ENCODE data around the gene C16orf74. TPM values are rescaled to one million over a fixed set of nuclear protein-coding genes. Genes with fewer than 3 reads are reported as not detected.

The C16orf74 gene
- polyA plus RNA-seq, 1 donor (not counting 4 experiments of a cell fraction or from before 2014, with no cell fraction given), result 35.3 TPM

DNA sequence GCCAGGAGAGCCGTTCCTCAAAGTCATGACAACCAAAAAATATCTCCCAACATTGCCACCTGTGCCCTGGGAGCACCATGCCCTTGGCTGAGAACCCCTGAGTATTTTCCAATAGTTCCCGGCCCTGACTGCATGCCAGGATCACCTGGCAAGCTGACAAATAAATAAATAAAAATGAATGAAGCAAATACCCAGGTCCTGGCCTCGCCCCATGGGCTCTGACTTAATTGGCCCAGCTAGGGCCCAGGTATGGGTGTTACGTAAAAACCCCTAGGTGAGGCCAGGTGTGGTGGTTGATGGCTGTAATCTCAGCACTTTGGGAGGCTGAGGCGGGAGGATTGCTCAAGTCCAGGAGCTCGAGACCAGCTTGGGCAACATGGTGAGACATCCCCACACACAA, 2.7 kb upstream of the C16orf74 start:
- dilution Hi-C loops (cut with MboI; ENCODE audit: extremely low pct_ligation_motif_present, low sequenced_read_pairs), result no loop called here
- Histone ChIP-seq H4K20me1 (ENCODE audit: control insufficient read depth, extremely low read depth, insufficient read depth, low read length) (peaks cover 3% of the 10 kb centered on the region), H3K27me3 (ENCODE audit: control insufficient read depth, extremely low read depth, insufficient read depth, low read length) (no peaks in the 10 kb centered on the region), H3K4me3 (ENCODE audit: control insufficient read depth in 2 of 3, extremely low read depth in 1 of 3, insufficient read depth in 2 of 3, low read depth in 1 of 3, low read length in 3 of 3) (no peak overlapping the region), H3K36me3 (ENCODE audit: control insufficient read depth in 2 of 2, extremely low read depth in 1 of 2, insufficient read depth in 2 of 2, low read length in 2 of 2) (peaks cover 0 to 8% of the 10 kb centered on the region in 2 experiments), H3K9ac (ENCODE audit: control insufficient read depth, extremely low read depth, insufficient read depth, low read length) (peak overlapping the region; percentile 10), H3K79me2 (ENCODE audit: control insufficient read depth, insufficient read depth, low read length) (peaks cover 19% of the 10 kb centered on the region), H3K9me3 (ENCODE audit: control insufficient read depth, low read depth, low read length) (no peaks in the 10 kb centered on the region), H2AFZ (ENCODE audit: control insufficient read depth, low read length) (no peak overlapping the region), H3K9me1 (ENCODE audit: control insufficient read depth, extremely low read depth, insufficient read depth, low read length) (no peaks in the 10 kb centered on the region), H3K4me2 (ENCODE audit: control insufficient read depth, extremely low read depth, insufficient read depth, low read depth, low read length) (peak overlapping the region; percentile 98), H3K4me1 (ENCODE audit: control insufficient read depth, extremely low read depth, insufficient read depth, low read length) (peaks cover 62% of the 10 kb centered on the region), H3K27ac (ENCODE audit: control insufficient read depth, insufficient read depth, low read length) (peak overlapping the region; percentile 87)
- FAIRE-seq, result no peak
- TF ChIP-seq, protein P1, sequence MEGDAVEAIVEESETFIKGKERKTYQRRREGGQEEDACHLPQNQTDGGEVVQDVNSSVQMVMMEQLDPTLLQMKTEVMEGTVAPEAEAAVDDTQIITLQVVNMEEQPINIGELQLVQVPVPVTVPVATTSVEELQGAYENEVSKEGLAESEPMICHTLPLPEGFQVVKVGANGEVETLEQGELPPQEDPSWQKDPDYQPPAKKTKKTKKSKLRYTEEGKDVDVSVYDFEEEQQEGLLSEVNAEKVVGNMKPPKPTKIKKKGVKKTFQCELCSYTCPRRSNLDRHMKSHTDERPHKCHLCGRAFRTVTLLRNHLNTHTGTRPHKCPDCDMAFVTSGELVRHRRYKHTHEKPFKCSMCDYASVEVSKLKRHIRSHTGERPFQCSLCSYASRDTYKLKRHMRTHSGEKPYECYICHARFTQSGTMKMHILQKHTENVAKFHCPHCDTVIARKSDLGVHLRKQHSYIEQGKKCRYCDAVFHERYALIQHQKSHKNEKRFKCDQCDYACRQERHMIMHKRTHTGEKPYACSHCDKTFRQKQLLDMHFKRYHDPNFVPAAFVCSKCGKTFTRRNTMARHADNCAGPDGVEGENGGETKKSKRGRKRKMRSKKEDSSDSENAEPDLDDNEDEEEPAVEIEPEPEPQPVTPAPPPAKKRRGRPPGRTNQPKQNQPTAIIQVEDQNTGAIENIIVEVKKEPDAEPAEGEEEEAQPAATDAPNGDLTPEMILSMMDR (optimal IDR thresholded peaks at IDR 0.05 in 1 of 3, IDR thresholded peaks at IDR 0.05 in 1 of 3, conservative IDR thresholded peaks at IDR 0.05 in 1 of 3; ENCODE audit: extremely low read depth in 1 of 3, insufficient read depth in 2 of 3, low read length in 3 of 3), result no peak
- no peak for TF ChIP-seq EZH2 (IDR thresholded peaks at IDR 0.05; ENCODE audit: low read length)
- DNase-seq (ENCODE audit: low read depth, low spot score), result no peak

DNA sequence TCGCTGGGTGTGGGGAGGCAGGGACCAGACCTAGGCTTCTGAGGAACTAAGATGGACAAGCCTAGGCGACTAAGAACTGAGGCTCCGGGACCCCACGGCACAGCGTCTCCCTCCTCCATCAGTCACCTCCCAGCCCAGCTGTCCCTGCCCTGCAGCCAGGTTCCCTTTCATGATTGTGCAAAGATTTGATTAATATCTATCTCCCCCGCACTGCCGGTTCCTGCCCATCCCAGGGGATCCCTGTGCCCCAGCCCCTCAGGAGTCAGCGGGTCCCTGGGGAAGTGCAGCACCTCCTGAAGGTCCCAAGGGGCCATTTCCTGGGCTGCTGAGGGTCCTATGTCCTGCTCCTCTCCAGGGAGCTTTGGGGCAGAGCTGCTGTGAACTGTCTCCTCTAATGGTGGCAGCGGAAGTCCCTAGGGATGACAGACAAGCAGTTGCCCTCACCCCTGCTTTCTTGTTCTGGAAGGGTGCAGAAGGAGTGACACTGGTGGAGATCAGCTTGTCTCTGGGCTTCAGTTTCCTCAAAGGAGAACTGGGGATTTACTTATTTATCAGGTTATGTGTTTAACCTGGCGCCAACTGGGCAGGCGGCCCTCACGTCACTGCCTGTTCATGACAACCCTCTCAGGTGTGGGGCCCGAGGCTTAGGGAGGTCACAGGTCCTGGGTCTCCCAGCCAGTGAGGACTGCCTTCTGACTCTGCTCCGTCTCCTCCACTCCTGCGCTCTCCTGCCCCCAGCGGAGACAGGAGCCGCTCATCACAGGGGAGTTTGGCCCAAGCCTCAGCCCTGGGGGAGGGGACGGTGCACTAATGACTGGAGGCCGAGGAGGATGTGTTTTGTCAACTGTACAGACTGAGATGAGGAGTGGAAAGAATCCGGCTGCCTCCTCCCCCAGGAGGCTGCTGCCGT, 1.9 kb upstream of the C16orf74 start:
- H3K4me3 ChIP-seq (ENCODE audit: control insufficient read depth in 2 of 3, extremely low read depth in 1 of 3, insufficient read depth in 2 of 3, low read depth in 1 of 3, low read length in 3 of 3), result peak overlapping the region in 2 of 3 experiments; percentile 49 to 79
- peaks cover 0 to 8% of the 10 kb centered on the region in 2 experiments for H3K36me3 ChIP-seq (ENCODE audit: control insufficient read depth in 2 of 2, extremely low read depth in 1 of 2, insufficient read depth in 2 of 2, low read length in 2 of 2)
- no peaks in the 10 kb centered on the region for H3K9me3 ChIP-seq (ENCODE audit: control insufficient read depth, low read depth, low read length)
- peaks cover 23% of the 10 kb centered on the region for H3K79me2 ChIP-seq (ENCODE audit: control insufficient read depth, insufficient read depth, low read length)
- peak overlapping the region; percentile 98 for H3K4me2 ChIP-seq (ENCODE audit: control insufficient read depth, extremely low read depth, insufficient read depth, low read depth, low read length)
- H3K4me1 ChIP-seq (ENCODE audit: control insufficient read depth, extremely low read depth, insufficient read depth, low read length), result peaks cover 59% of the 10 kb centered on the region
- no peak for TF ChIP-seq EZH2 (IDR thresholded peaks at IDR 0.05; ENCODE audit: low read length)
- TF ChIP-seq, protein P1 (optimal IDR thresholded peaks at IDR 0.05 in 1 of 3, IDR thresholded peaks at IDR 0.05 in 1 of 3, conservative IDR thresholded peaks at IDR 0.05 in 1 of 3; ENCODE audit: extremely low read depth in 1 of 3, insufficient read depth in 2 of 3, low read length in 3 of 3), result peak; percentile 55 to 68 (median 65)
- peaks cover 3% of the 10 kb centered on the region for H4K20me1 ChIP-seq (ENCODE audit: control insufficient read depth, extremely low read depth, insufficient read depth, low read length)
- dilution Hi-C loops (cut with MboI; ENCODE audit: extremely low pct_ligation_motif_present, low sequenced_read_pairs), result no loop called here
- DNase-seq (ENCODE audit: low read depth, low spot score) (no peak), FAIRE-seq (peak; percentile 71)
- no peaks in the 10 kb centered on the region for H3K27me3 ChIP-seq (ENCODE audit: control insufficient read depth, extremely low read depth, insufficient read depth, low read length)
- H3K9me1 ChIP-seq (ENCODE audit: control insufficient read depth, extremely low read depth, insufficient read depth, low read length), result no peaks in the 10 kb centered on the region
- H2AFZ ChIP-seq (ENCODE audit: control insufficient read depth, low read length), result no peak overlapping the region
- H3K27ac ChIP-seq (ENCODE audit: control insufficient read depth, insufficient read depth, low read length), result peak overlapping the region; percentile 87
- peak overlapping the region; percentile 58 for H3K9ac ChIP-seq (ENCODE audit: control insufficient read depth, extremely low read depth, insufficient read depth, low read length)

Data from keratinocyte (primary cell).